GM03348 (cell line): ENCODE results near the gene RENBP.

ENCODE experiments used
- DNase-seq: peaks from one replicate; pipeline ENCODE4 v3.0.0; 2012; ENCODE audit warnings: low spot score

The RENBP gene

DNA sequence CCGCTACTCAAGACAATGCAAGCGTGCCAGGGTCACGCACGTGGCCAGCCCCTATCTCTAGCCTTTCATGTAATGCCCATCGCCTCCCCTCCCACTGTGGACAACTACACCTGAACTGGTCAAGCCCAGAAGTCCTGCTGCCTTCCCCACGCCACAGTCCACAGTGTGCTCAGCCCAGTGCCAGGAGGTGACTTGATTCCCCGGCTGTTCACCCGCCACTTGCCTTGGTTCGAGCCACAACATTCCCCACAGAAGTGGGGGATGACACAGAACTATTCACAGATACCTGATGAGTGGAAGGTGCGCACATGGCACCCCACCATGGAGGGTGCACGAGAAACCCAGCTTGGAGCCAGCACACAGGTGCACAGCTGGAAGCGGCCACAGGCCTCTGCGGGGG, 25.2 kb downstream of the RENBP start:
- DNase-seq: no peak

DNA sequence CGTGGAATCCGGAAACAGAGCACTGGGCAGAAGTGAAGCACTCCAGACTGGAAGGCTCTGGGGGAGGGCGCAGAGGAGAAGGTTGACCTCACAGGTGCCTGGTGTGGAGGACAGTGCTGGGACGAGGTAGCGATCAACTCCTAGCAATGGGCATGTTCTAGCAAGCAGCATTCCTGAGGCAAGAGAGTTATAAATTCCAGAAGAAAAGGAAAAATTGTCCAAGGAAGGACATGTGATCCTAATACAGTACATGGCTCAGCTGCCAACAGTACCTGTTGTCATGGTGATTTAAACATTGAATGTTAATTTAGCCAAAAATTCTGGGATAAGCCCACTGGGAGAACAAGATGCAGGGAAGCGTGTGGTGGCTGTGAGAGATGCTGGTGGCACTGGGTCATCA, 26.6 kb downstream of the RENBP start:
- no peak for DNase-seq

DNA sequence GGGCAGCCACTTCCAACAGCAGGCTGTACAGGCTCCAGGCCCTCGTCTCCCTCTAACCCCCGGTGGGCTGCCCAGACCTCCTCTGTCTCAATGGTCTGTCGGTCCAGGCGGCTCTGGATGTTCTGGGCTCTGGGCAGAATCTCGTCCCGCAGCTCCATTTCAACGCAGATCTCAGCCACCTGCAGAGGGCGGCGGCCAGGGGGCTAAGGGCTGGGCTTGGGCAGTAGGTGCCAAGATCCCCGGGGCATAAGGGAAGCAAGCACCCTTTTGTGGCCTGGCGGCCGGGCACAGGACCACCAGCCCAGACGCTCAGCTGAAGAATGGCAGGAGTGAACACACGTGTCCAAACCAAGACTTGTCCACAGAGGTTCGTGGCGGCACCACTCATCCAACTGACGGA, 30.7 kb downstream of the RENBP start:
- DNase-seq: no peak

DNA sequence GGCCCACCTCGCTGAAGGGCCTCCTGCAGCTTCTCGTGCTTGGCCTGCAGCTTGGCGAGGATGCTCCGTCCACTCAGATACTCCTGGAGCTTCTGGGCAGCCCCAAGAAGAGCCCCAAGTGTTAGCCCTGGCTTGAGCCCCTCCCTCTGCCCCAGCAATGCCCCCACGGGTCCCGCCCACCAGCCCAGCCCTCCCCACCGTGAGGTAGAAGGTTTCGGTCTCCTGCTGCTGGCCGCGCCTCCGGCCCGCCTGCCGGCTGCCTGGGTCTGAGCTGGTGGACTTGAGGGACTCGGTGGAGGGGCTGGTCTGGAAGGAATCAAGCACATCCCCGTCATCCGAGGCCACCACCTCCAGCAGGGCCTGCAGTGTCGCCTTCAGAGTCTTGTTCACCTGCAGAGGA, 31.2 kb downstream of the RENBP start:
- no peak for DNase-seq

DNA sequence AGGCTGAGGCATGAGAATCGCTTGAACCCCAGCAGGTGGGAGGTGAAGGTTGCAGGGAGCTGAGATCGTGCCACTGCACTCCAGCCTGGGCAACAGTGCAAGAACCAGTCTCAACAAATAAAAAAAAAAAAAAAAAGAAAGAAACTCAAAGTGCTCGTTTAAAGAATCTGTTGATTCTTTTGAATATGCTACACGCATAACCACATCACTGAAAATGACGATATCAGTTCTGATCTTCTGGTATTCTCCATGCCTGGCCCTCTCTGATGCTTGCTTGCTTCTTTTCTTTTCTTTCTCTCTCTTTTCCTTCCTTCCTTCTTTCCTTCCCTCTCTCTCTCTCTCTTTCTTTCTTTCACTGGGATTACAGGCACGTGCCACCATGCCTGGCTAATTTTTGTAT, 32.6 kb downstream of the RENBP start:
- DNase-seq: no peak

DNA sequence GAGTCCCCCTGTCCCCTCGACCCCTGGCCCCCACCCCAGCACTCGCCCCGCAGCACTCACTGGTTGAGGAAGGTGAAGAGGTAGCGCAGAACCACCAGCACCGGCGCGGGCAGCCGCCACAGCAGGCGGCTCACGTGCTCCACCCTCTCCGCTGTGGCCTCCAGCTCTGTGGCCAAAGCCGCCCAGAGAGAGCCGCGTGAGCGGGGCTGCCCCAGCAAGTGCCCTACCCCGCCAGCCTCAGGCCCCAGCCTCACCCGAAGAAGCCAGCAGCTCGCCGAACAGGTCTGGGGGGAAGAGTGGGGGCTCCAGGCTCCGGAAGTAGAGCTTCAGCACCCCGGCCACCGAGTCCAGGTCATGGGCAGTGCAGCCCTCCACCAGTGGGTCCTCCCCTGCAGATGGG, 34.0 kb downstream of the RENBP start:
- DNase-seq: no peak

DNA sequence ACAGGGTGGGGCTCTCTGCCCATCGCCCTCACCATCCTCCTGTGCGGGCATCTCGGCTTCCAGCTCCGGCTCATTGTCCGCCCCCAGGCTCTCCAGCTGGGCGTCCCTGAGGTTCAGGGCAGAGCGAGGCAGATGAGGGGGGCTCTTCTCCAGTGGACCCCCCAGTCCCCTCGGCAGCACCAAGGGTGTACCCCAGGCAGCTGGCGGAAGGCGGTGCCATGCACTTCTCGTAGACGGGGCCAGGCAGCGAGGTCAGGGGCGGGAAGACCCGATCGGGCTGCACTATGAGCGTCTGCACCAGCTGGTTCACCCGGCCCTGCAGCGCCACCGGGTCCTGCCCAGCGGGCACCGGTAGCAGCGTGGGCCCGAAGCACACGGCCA, 34.5 kb downstream of the RENBP start:
- no peak for DNase-seq

DNA sequence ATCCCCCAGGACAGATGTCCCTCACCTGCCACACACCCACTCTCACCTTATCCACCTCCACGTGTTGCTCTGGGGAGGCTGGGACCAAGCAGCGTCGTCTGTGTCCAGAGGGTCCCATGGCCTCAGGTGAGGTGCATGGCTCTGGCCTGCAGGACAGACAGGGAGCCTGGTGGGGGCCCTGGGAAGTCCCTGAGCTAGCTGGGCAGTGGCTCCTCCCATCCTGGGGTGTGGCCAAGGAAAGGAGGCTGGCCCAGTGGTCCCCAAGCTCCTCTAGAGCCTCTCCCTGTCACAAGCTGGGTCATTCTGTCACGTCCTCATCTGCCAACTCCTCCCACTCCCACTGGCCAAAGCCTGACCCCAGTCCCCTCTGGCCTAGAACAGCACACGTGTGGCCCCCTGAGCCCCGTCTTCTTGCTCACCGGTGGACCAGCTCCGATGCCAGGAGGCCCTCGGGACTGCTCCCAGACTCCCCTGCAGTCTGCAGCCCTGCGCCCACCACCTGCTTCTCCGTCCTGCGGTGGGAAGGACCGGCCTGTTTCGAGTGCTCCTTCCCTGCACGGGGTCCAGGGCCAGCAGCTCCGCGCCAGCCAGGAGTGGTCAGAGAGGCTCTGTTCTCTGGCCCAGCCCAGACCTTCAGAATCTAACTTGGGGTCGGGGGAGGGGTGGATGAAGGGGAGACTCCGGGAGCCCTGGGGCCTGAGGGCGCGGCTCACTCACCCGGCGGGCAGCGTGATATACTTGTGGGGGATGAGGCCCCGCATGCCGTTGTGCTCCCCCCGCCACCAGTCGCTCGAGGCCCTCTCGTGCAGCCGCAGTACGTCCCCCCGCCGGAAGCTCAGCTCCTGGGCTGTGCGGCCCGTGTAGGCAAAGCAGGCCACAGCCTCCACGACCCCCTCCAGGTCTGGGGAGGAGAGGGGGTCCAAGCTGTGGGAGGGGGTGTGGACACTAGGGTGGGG, 35.1 kb downstream of the RENBP start:
- no peak for DNase-seq

DNA sequence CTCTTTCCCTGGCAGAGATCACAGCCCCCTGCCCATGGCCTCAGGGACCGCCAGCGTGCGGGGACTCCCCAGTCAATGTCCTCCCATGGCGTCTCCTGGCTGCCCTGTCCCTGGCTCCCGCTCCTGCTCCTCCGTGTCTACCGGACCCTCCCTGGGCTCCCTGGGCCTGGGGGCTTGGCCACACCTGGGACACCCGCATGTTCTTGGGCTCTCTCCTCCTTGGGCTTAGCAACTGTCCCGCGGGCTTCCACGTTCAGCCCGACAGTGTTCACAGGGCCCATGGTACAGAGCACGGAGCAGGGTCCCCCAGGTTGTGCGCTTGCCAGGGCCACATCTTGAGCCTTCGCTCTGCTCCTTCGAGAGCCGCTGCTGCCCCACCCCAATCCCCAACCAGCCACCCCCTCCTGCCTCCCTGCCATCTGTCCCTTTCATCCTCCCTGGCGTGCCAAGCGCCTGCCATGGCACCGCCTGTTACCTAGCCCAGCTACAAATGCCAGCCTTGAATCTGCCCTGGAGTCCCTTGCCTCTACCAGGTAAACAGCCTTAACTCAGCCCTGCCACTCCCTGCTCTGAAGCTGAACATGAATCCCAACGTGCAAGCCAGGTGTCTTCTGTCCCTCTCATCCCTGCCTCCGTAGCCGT, 36.1 kb downstream of the RENBP start:
- no peak for DNase-seq

DNA sequence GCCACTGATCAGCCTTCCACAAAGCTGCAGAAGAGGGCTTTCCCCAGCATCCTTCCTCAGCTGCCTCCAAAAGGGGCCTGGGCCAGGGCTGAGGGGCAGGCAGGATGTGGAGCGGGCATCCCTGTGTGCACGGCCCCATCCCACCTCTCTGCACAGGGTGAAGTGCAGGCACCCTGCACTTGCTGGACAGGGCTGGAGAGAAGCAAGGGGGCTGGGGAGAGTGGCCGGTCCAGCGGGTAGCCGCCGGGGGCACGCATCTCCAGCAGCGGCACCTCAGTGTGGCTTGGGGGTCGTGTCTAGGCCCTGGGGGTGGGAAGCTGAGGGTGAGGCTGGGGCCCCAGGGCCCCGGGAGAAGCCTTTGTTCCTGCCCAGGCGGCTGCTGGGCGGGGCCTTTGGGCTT, 37.0 kb downstream of the RENBP start:
- no peak for DNase-seq

DNA sequence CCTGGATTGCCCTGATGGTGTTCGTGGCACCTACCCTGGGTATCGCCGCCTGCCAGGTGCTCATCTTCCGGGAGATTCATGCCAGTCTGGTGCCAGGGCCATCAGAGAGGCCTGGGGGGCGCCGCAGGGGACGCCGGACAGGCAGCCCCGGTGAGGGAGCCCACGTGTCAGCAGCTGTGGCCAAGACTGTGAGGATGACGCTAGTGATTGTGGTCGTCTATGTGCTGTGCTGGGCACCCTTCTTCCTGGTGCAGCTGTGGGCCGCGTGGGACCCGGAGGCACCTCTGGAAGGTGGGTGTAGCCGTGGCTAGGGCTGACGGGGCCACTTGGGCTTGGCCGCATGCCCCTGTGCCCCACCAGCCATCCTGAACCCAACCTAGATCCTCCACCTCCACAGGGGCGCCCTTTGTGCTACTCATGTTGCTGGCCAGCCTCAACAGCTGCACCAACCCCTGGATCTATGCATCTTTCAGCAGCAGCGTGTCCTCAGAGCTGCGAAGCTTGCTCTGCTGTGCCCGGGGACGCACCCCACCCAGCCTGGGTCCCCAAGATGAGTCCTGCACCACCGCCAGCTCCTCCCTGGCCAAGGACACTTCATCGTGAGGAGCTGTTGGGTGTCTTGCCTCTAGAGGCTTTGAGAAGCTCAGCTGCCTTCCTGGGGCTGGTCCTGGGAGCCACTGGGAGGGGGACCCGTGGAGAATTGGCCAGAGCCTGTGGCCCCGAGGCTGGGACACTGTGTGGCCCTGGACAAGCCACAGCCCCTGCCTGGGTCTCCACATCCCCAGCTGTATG, 38.1 kb downstream of the RENBP start:
- DNase-seq: no peak

DNA sequence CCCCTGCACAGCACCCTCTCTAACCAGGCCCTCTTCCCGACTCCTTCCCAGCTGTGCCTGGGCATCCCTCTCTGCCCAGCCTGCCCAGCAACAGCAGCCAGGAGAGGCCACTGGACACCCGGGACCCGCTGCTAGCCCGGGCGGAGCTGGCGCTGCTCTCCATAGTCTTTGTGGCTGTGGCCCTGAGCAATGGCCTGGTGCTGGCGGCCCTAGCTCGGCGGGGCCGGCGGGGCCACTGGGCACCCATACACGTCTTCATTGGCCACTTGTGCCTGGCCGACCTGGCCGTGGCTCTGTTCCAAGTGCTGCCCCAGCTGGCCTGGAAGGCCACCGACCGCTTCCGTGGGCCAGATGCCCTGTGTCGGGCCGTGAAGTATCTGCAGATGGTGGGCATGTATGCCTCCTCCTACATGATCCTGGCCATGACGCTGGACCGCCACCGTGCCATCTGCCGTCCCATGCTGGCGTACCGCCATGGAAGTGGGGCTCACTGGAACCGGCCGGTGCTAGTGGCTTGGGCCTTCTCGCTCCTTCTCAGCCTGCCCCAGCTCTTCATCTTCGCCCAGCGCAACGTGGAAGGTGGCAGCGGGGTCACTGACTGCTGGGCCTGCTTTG, 38.9 kb downstream of the RENBP start:
- DNase-seq: no peak

DNA sequence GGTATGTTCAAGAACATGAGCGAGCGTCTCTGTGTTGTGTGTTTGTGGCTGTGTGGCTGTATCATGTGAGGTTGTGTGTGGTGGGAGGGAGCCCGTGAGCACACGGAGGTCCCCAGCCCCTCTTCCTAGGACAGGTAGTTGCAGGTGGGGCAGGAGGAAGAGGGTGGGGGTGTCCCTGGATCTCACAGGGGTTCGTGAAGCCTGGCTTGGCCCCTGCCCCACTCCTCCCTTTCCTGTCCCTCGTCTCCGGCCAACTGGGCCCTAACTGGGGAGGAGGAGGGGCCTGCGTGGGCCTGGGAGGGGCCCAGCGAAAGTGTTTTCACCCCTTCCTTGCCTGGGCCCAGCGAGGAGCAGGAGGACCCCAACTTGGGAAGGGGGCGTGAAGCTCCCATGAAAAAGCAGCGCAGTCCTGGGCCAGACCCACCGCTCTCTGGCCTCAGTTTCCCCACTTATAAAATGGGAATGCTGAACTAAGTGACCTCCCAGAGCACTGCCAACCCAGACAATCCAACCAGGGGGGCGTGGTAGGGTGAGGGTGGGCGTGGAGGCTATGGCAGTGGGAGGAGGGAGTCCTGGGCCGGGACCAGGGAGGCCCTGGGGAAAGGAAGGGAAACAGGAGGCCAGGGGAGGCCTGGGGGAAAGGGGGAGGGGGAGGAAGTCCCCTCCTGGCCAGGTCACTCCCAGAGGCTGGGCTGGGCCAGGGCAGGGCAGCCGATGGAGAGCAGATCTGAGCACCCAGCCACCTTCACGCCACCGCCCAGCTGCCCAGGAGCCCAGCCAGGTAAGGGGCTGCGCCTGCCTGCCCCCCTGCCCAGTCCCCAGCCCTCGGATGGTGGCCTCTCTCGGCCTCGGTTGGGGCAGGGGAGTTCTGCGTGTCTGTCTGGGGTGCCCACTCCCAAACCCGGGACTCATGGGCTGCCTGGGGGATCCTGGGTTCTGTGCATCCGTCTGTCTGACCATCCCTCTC, 40.2 kb downstream of the RENBP start, which contains the start of gene AVPR2:
TSS of gene AVPR2 (plus strand) at position 683 of the 967 bp plus-strand sequence. CDS start 473 bp downstream, outside the sequence.
- DNase-seq: no peak

DNA sequence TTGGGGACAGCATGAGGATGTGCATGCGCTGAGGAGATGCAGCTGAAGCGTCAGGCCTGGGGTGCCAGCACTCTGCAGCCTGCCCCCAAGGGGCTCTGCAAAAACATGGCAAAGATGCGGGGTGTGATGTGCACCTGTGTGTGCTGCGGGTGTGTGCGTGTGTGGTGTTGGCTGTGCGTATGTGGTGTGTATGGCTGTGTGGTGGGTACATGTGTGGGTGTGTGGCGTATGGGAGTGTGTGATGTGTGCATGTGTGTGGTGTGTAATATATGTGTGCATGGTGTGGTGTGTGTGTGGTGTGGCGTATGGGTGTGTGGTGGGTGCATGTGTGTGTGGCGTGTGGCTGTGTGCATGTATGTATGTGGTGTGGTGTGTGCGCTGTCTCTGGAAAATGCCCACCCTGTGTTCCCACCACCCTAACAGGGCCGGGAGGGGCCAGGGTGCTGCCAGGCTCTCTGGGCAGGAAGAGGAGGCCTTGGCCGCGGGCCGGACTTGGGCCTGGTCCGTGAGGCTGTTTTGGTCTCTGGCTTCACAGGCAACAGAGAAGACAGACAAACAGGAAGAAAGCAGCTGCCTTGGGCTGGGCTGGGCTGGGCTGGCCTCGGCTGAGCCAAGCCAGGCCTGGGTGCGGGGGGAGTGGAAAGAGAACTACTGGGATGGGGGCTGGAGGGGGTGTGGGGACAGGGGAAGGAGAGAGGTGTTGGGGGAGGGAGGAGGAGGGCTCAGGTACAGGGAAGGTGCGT, 41.0 kb downstream of the RENBP start:
- no peak for DNase-seq

DNA sequence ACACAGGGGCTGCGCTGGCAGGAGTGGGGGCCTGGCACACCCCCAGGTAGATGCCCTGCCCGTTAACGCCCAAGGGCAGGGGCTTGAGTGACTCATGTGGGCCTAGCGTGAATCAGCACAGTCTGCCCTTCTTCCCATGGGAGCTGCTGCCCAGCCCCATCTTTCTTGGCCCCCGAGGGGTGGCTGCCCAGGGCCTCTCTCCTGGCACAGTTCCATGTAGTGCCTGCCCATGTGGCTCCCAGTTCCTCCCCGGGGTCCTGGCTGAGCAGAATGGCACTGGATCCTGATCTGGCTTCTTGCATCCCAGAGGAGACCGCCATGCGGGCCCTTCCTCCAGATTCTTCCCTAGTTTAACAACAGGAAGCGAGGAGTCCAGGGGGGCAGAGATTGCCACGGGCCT, 42.1 kb downstream of the RENBP start:
- DNase-seq: no peak

DNA sequence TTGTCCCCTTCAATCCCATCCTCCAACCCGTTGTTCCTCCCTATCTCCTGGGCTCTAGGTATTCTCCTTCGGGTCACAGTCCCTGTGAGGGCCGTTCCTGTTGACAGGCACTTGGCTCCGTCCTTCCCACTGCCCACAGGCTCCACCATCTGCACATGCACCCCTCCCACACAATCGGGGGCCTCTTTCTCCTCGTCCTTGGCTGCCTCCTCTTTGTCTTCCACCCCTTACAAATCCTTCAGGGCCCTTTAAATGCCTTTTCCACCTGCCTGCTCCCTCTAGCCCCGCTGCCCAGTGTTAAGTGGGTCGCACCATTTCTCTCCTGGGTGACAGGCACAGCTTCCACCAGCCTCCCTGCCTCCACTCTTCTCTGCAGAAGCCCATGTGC, 42.7 kb downstream of the RENBP start:
- DNase-seq: no peak

DNA sequence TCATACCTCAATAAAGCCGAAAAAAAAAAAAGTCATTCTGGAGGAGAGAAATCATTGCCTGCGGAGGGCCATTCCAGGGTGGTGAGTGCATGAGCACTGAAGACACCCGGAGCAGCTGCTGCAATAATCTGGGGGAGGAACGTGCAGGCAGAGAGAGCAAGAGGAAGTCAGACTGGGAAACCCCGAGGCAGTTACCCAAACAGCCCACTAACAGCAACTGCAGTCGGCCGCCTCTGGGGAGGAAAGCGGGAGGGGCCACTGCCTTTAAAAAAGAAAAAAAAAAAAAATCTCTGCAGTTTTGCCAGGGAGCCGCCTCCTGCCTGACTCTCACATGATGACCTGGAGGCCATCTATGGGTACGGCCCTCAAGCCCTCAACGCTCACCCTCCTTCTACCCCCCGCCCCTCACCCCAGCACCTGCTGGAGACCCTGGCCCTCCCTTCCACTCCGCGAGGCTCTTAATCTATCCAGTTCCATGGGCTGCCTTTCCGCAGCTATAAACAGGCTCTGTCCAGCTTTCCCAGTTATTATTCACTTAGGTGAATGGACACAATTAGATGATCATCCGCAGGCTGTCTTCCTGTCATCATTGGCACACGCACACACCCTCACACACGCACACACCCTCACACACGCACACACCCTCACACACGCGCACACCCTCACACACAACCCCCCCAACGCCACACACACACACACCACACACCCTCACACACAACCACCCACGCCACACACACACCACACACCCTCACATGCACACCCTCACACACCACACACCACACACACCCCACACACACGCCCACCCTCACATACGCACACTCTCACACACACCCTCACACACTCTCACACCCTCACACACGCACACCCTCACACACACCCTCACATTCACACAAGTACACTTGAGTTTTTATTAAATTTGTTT, 43.4 kb downstream of the RENBP start:
- DNase-seq: peak; percentile 87

DNA sequence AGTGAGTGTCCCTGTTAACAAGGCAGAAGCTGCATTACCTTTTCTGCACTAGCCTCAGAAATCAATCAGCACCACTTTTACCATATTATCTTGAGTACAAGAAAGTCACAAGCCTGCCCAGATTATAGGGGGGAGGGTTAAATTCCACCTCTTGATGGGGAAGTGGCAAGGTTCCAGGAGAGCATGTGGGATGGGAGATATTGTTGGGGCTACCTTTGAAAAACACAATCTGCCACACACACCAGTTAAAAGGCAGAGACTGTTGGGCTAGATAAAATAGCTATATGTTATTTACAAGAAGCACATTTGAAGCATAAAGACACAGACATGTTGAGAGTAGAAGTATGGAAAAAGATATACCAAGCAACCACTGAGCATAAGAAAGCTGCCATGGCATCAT, 46.5 kb downstream of the RENBP start:
- no peak for DNase-seq

DNA sequence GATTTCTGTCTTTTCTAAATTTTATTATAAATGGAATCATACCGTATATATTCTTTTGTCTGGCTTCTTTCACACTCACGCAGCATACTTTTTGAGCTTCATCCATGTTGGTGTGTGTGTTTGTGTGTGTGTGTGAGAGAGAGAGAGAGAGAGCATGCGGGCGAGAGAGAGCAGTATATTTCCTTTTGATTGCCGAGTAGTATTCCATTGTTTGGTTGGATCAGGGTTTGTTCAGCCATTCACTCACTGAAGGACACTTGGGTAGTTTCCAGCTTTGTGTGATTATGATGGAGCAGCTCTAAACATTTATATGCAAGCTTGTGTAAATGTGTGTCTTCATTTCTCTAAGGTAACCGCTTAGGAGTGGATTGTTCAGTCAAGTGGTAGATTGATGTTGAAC, 55.3 kb downstream of the RENBP start:
- no peak for DNase-seq
